Chondrocyte (in vitro differentiated cells): ENCODE measurements around the gene AOC2. TPM values are rescaled to one million over a fixed set of nuclear protein-coding genes. Genes with fewer than 3 reads are reported as not detected.
"Not testable (repeated sequence)": the region's sequence is repeated elsewhere in the genome, so short reads cannot be mapped to it uniquely, and the experiment has no call there.

Experiments used
- DNase-seq: peaks from one replicate; pipeline ENCODE4 v3.0.0; 2021; ENCODE audit warnings: mixed read lengths, low spot score
- H3K27ac Mint-ChIP-seq: one replicate; pipeline ENCODE4 v1.8.0; 2021; ENCODE audit warnings: mild to moderate bottlenecking, moderate library complexity, mixed read lengths; ENCODE audit not compliant: unreplicated experiment
- H3K27me3 Mint-ChIP-seq: 2 replicates; pipeline ENCODE4 v1.8.0; 2021; ENCODE audit warnings: low read depth, mixed read lengths
- H3K36me3 Mint-ChIP-seq: 2 replicates; pipeline ENCODE4 v1.8.0; 2021; ENCODE audit warnings: low read depth, mixed read lengths
- H3K4me1 Mint-ChIP-seq: 2 replicates; pipeline ENCODE4 v1.8.0; 2021; ENCODE audit warnings: low read depth, mild to moderate bottlenecking, mixed read lengths
- H3K4me3 Mint-ChIP-seq: one replicate; pipeline ENCODE4 v1.8.0; 2021; ENCODE audit warnings: mild to moderate bottlenecking, moderate library complexity, mixed read lengths; ENCODE audit not compliant: unreplicated experiment
- H3K9me3 Mint-ChIP-seq: 2 replicates; pipeline ENCODE4 v1.8.0; 2021; ENCODE audit warnings: low read depth, mixed read lengths
- total RNA-seq: library from RNA; stranded (reverse); gene quantifications from 3 replicates; pipeline ENCODE4 v1.2.1, GENCODE V29; 2021
- TF ChIP-seq, protein P1 (sequence below): fragments of 200-600 bp; sonication (generic); IDR thresholded peaks from 2 replicates; pipeline ENCODE4 v1.5.0; 2021; ENCODE audit warnings: antibody characterized with exemption, mild to moderate bottlenecking, moderate library complexity

Gene AOC2
- total RNA-seq, 1 donor from 2014 or later: 1.4 TPM

DNA sequence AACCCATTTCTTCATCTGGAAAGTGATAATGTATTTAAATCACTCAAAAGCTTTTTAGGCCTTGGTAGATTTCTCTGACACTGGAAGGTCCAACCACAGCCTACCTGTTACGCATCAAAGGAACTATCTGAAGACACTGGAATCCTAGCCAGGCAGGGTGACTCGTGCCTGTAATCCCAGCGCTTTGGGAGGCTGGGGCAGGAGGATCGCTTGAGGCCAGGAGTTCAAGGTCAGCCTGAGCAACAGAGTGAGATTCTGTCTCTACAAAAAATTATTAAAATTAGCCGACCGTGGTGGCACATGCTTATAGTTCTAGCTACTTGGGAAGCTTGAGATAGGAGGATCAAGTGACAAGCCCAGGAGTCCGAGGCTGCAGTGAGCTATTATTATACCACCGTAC is 37.8 kb downstream of the AOC2 start:
- no peak overlapping the region for H3K27ac Mint-ChIP-seq

DNA sequence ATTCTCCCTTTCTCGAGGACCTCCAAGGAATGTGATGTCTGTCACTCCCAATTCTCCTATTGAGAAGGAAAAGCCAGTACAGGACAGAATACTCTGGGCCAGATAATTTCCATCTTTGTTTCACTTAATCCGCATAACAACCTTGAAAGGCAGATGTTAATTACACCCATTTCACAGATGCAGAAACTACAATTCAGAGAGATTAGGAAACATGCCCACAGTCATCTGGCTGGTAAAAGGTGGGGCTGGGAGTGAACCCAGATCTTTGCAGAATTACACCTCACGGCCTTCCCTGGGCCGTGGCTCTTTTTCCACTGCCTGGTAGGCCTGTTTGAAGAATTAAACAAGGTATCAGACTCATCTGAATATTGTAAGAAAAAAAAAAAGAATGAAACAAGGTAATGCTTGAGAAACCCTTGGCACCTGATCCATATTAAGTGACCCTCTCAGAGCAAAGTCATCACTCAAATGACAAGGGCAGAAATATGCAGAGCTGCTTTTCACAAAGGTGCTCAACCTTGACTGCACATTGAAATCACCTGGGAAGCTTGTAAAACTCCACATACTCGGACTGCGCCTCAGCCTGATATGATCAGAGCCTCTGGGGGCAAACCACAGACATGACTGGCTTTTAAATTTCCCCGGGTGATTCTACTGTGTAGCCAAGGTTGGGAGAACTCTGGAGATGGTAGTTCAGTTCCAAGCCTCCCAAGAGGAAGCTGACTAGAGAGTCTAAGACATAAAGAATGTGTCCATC is 39.6 kb downstream of the AOC2 start:
- Mint-ChIP-seq H3K36me3 (no peaks in the 10 kb centered on the region), H3K27me3 (peaks cover 2% of the 10 kb centered on the region)

More for the DNA sequence above, 37.8 kb downstream of the AOC2 start:
- Mint-ChIP-seq H3K4me1 (peaks cover 14% of the 10 kb centered on the region), H3K27me3 (peaks cover 17% of the 10 kb centered on the region), H3K36me3 (peaks cover 2% of the 10 kb centered on the region), H3K9me3 (no peaks in the 10 kb centered on the region), H3K4me3 (no peak overlapping the region)
- TF ChIP-seq, protein P1, sequence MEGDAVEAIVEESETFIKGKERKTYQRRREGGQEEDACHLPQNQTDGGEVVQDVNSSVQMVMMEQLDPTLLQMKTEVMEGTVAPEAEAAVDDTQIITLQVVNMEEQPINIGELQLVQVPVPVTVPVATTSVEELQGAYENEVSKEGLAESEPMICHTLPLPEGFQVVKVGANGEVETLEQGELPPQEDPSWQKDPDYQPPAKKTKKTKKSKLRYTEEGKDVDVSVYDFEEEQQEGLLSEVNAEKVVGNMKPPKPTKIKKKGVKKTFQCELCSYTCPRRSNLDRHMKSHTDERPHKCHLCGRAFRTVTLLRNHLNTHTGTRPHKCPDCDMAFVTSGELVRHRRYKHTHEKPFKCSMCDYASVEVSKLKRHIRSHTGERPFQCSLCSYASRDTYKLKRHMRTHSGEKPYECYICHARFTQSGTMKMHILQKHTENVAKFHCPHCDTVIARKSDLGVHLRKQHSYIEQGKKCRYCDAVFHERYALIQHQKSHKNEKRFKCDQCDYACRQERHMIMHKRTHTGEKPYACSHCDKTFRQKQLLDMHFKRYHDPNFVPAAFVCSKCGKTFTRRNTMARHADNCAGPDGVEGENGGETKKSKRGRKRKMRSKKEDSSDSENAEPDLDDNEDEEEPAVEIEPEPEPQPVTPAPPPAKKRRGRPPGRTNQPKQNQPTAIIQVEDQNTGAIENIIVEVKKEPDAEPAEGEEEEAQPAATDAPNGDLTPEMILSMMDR: no peak
- no peak for DNase-seq

GRCh38 chr17:42885806-42886205 is 41.4 kb downstream of the AOC2 start:
- not testable (repeated sequence) for H3K9me3 Mint-ChIP-seq, H3K4me3 Mint-ChIP-seq, H3K36me3 Mint-ChIP-seq, H3K4me1 Mint-ChIP-seq, H3K27me3 Mint-ChIP-seq, DNase-seq, H3K27ac Mint-ChIP-seq

More for the DNA sequence above, 39.6 kb downstream of the AOC2 start:
- Mint-ChIP-seq H3K9me3 (no peaks in the 10 kb centered on the region), H3K4me3 (no peak overlapping the region), H3K27ac (no peak overlapping the region), H3K4me1 (peaks cover 7% of the 10 kb centered on the region)
- TF ChIP-seq, protein P1: no peak
- no peak for DNase-seq

DNA sequence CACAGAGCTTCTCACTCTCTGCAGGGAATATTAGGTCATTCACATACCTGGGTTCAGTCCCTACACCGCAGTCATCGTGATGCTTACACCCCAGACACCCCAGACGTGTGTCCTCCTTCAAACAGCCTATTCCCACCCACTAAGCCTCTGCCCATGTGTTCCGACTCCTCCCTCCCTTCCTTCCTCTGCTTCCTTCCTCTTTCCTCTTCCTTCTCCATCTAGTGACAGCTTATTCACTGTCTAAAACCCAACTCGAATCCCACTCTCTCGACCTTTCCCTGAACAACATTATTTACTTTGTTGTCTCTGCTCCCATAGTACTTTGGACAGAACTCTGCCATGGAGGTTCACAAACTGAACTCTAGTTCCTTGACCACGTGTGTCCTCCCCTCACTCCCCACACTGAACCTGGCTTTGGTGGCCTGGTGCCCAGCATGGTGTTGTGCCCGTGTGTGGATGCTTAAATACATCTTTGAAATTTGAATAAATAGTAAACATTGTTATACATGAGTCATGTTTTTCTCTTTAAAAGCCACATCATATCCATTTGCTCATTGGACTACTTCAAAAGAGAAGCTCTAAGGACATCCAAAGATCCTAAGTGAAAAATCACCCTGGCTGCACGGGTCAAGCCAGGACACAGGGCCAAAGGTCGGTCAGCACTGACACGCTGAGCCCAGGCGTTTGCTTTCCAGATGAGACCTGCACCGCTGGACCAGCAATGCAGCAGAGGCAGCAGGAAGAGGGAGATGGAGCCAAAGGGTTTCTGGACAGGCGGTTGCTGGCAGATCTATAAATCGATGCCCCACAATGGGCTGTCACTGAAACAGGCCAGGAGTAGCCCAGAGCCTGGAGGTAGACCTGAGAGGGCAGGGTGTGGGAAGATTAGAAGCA is 42.1 kb downstream of the AOC2 start:
- H3K27ac Mint-ChIP-seq: no peak overlapping the region

DNA sequence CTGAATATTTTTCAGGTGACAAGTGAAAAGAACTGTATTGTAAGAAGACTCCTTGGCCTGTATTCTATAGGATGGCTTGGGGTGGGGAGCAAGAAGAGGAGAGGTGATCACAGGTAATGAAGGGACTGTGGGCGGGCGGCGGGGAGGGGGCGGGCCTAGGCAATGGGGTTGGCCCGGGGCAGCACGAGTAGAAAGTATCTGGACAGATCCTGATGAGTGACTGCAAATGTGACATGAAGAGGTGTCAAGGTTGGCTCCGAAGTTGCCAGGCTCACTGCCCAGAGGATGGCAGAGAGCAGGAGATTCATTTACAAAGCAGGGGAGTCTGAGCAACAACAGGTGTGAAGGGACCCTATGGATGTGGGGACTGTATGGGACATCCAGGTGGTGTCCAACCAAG is 45.4 kb downstream of the AOC2 start:
- no peak overlapping the region for H3K4me3 Mint-ChIP-seq
- no peak overlapping the region for H3K27ac Mint-ChIP-seq
- TF ChIP-seq, protein P1: no peak
- H3K36me3 Mint-ChIP-seq: no peaks in the 10 kb centered on the region
- H3K27me3 Mint-ChIP-seq: no peaks in the 10 kb centered on the region
- H3K9me3 Mint-ChIP-seq: no peaks in the 10 kb centered on the region
- DNase-seq: no peak
- H3K4me1 Mint-ChIP-seq: peaks cover 38% of the 10 kb centered on the region

More for the DNA sequence above, 42.1 kb downstream of the AOC2 start:
- TF ChIP-seq, protein P1: no peak
- Mint-ChIP-seq H3K27me3 (no peaks in the 10 kb centered on the region), H3K36me3 (no peaks in the 10 kb centered on the region), H3K4me1 (peaks cover 7% of the 10 kb centered on the region), H3K9me3 (no peaks in the 10 kb centered on the region), H3K4me3 (no peak overlapping the region)
- no peak for DNase-seq
